Thyroid gland (tissue), 4 donors: ENCODE results near the gene MAPK4.

Source experiments
- POLR2A ChIP-seq, 2 donors: fragments of 450-650 bp; IDR thresholded peaks; one replicate each; pipeline ENCODE4 v1.6.1; 2017; ENCODE audit warnings: antibody characterized with exemption in 2 of 2, mild to moderate bottlenecking in 2 of 2, moderate library complexity in 1 of 2
- TF ChIP-seq, protein P1 (sequence below), 6 experiments: fragments of 200-600 bp in 3 of 6; fragments of 450-650 bp in 3 of 6; sonication (generic) in 3 of 6; IDR thresholded peaks; one replicate each; pipeline ENCODE4 v1.5.1; 2016 to 2019; ENCODE audit warnings: antibody characterized with exemption in 6 of 6, mild to moderate bottlenecking in 2 of 6, inconsistent platforms in 1 of 6, moderate library complexity in 1 of 6

DNA sequence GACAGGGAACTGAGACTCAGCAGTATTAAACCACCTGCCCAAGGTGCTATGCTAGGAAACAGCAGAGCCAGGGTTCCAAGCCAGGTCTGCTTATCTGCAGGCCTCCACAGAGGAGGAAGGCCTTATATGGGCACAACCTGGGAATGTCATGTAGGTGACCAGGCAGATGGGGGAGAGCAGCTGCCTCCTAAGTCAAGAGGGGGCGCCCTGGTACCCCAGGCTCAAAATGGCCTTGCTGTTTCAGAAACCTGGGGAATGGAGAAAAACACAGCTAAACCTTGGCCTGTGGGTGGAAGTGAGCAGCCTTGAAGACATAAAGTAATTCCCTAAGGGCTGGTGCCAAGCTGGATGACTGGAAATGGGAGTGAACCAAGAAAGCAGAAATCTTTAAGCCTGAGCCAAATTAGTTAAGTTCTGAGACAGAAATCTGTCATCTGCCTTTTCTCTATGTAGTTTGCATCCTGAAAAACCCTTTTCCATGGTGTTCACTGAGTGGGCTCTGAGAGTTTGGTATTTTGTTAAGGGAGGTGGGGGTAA, 79.1 kb downstream of the MAPK4 start:
- TF ChIP-seq, protein P1, sequence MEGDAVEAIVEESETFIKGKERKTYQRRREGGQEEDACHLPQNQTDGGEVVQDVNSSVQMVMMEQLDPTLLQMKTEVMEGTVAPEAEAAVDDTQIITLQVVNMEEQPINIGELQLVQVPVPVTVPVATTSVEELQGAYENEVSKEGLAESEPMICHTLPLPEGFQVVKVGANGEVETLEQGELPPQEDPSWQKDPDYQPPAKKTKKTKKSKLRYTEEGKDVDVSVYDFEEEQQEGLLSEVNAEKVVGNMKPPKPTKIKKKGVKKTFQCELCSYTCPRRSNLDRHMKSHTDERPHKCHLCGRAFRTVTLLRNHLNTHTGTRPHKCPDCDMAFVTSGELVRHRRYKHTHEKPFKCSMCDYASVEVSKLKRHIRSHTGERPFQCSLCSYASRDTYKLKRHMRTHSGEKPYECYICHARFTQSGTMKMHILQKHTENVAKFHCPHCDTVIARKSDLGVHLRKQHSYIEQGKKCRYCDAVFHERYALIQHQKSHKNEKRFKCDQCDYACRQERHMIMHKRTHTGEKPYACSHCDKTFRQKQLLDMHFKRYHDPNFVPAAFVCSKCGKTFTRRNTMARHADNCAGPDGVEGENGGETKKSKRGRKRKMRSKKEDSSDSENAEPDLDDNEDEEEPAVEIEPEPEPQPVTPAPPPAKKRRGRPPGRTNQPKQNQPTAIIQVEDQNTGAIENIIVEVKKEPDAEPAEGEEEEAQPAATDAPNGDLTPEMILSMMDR (IDR thresholded peaks at IDR 0.05) = no peak
- no peak for TF ChIP-seq POLR2A (IDR thresholded peaks at IDR 0.05)
